ENCODE data around the gene NANOS3. TPM values are rescaled to one million over a fixed set of nuclear protein-coding genes. Genes with fewer than 3 reads are reported as not detected.

The NANOS3 gene
- total RNA-seq, 6 donors from 2014 or later, result 1.3 to 5.2 TPM; not detected in 4

DNA sequence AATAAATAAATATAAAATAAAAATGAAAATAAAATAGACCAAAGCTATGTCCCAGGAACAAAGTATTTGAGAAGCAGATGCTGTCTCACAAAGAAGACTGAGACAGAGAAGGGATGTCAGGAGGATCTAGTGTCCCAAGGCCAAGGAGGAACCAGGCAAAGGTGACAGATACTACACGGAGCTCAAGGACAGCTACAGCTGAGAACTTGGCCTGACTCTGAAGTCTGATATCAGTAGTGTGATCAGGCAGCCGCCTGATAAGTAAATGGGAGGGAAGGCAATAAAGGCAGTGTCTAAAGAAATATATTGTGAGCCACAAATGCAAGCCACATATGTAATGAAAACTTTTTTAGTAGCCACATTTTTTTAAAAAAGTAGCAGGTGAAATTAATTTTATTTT is 20.4 kb upstream of the NANOS3 start:
- no peak for TF ChIP-seq POLR2AphosphoS5 (IDR thresholded peaks at IDR 0.05)
- TF ChIP-seq POLR2A (IDR thresholded peaks at IDR 0.05), result no peak
- TF ChIP-seq, protein P1, sequence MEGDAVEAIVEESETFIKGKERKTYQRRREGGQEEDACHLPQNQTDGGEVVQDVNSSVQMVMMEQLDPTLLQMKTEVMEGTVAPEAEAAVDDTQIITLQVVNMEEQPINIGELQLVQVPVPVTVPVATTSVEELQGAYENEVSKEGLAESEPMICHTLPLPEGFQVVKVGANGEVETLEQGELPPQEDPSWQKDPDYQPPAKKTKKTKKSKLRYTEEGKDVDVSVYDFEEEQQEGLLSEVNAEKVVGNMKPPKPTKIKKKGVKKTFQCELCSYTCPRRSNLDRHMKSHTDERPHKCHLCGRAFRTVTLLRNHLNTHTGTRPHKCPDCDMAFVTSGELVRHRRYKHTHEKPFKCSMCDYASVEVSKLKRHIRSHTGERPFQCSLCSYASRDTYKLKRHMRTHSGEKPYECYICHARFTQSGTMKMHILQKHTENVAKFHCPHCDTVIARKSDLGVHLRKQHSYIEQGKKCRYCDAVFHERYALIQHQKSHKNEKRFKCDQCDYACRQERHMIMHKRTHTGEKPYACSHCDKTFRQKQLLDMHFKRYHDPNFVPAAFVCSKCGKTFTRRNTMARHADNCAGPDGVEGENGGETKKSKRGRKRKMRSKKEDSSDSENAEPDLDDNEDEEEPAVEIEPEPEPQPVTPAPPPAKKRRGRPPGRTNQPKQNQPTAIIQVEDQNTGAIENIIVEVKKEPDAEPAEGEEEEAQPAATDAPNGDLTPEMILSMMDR (IDR thresholded peaks at IDR 0.05), result no peak
- TF ChIP-seq EP300 (IDR thresholded peaks at IDR 0.05), result no peak
- no peak overlapping the region for H3K4me3 ChIP-seq
- WGBS, 2 donors, result 67 to 70% methylated on average over 2 of the region's 2 CpGs
- no peak for ATAC-seq (ENCODE audit: low FRiP score in 2 of 2)
- H3K36me3 ChIP-seq, result no peaks in the 10 kb centered on the region
- DNase-seq, result no peak
- H3K27me3 ChIP-seq, result no peaks in the 10 kb centered on the region
- H3K27ac ChIP-seq, result no peak overlapping the region
- H3K9me3 ChIP-seq, result no peaks in the 10 kb centered on the region
- peaks cover 4 to 22% (median 18%) of the 10 kb centered on the region in 4 donors for H3K4me1 ChIP-seq

DNA sequence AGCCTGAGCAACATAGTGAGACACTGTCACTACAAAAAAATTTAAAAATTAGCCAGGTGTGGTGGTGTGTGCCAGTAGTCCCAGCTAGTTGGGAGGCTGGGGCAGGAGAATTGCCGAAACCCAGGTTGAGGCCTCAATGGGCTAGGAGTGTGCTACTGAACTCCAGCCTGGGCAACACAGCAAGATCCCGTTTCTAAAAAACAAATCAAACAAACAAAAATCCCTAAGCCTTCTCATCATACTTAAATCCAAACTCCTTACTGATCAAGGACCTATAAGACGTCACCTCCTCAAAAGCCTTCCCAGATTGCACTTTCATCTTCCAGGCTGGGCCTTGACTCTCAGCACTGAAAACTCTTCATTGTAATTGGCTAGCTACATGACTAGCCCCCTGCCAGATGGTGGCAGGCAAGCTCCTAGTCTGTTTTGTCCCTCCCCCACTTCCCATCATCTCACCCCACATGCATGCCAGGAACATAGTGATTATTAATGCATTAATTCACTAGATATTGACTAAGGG is 17.5 kb upstream of the NANOS3 start:
- H3K36me3 ChIP-seq, result no peaks in the 10 kb centered on the region
- DNase-seq, result no peak
- H3K27me3 ChIP-seq, result no peaks in the 10 kb centered on the region
- TF ChIP-seq EP300 (IDR thresholded peaks at IDR 0.05) (no peak), POLR2A (IDR thresholded peaks at IDR 0.05) (no peak), POLR2AphosphoS5 (IDR thresholded peaks at IDR 0.05) (no peak)
- TF ChIP-seq, protein P1 (IDR thresholded peaks at IDR 0.05), result no peak
- peaks cover 9 to 32% (median 24%) of the 10 kb centered on the region in 4 donors for H3K4me1 ChIP-seq
- H3K4me3 ChIP-seq, result no peak overlapping the region
- H3K27ac ChIP-seq, result no peak overlapping the region
- no peaks in the 10 kb centered on the region for H3K9me3 ChIP-seq
- ATAC-seq (ENCODE audit: low FRiP score in 2 of 2), result no peak
- 97% methylated on average over 3 of the region's 3 CpGs for WGBS, 2 donors

DNA sequence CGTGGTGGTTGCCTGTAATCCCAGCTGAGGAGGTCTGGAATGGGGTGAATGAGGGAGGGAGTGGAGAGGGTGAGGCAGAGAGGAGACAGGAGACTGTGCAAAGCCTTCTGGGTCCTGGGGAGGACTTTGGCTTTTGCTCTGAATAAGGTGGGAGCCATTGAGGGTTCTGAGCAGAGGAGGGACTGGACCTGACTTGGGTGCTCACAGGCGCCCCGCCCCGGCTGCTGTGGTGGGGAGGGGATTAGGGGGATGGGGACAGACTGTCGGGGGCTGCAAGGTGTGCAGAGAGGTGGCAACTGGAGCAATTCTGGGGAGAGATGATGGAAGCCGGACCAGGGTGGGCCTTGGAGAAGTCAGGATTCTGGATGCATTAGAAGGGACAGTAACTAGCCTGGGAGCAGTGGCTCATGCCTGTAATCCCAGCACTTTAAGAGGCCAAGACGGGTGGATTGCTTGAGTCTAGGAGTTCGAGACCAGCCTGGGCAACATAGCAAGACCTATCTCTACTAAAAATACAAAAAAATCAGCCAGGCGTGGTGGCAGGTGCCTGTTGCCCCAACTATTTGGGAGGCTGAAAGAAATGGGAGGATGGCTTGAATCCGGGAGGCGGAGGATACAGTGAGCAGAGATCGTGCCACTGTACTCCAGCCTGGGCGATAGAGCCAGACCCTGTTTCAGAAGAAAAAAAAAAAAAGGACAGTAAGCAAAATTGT is 16.1 kb upstream of the NANOS3 start:
- DNase-seq (peak in 1 of 2 donors; percentile 81), ATAC-seq (ENCODE audit: low FRiP score in 2 of 2) (no peak)
- TF ChIP-seq, protein P1 (IDR thresholded peaks at IDR 0.05), result no peak
- no peak for TF ChIP-seq POLR2A (IDR thresholded peaks at IDR 0.05)
- TF ChIP-seq POLR2AphosphoS5 (IDR thresholded peaks at IDR 0.05), result no peak
- no peak for TF ChIP-seq EP300 (IDR thresholded peaks at IDR 0.05)
- peak overlapping the region in 3 of 4 donors; percentile 43 to 57 (median 44) for H3K4me3 ChIP-seq
- H3K4me1 ChIP-seq, result peaks cover 14 to 45% (median 32%) of the 10 kb centered on the region in 4 donors
- WGBS, 2 donors, result 81% methylated on average over 13 of the region's 13 CpGs
- H3K27me3 ChIP-seq, result peaks cover 0 to 10% (median 2%) of the 10 kb centered on the region in 4 donors
- H3K9me3 ChIP-seq, result no peaks in the 10 kb centered on the region
- H3K36me3 ChIP-seq, result no peaks in the 10 kb centered on the region
- H3K27ac ChIP-seq, result peak overlapping the region; percentile 93 to 96 (median 94)

DNA sequence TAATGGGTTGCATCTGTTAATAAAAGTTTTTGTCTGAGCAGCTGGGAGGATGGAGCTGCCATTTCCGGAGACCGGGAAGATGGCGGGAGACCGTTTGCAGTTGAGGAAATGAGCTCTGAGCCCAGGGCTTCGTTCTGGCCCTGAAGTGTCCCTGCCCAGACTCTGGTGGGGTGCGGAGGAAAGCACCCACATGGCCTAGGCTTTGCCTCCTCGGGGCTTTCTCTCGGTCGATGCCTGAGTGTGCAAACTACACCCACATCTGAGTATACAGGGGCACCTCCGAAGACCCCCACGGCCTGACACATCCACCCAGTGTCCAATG is 15.6 kb upstream of the NANOS3 start:
- peaks cover 0 to 13% (median 4%) of the 10 kb centered on the region in 4 donors for H3K27me3 ChIP-seq
- peak overlapping the region; percentile 19 to 57 (median 44) for H3K4me3 ChIP-seq
- H3K36me3 ChIP-seq, result no peaks in the 10 kb centered on the region
- WGBS, 2 donors, result 12 to 43% methylated on average over 5 to 11 of the region's 11 CpGs
- no peak for DNase-seq
- peak; percentile 1 for ATAC-seq (ENCODE audit: low FRiP score in 2 of 2)
- no peaks in the 10 kb centered on the region for H3K9me3 ChIP-seq
- peaks cover 20 to 50% (median 38%) of the 10 kb centered on the region in 4 donors for H3K4me1 ChIP-seq
- H3K27ac ChIP-seq, result peak overlapping the region; percentile 93 to 96 (median 94)
- TF ChIP-seq POLR2AphosphoS5 (IDR thresholded peaks at IDR 0.05), result no peak
- TF ChIP-seq POLR2A (IDR thresholded peaks at IDR 0.05), result peak in 1 of 4 donors; percentile 11

DNA sequence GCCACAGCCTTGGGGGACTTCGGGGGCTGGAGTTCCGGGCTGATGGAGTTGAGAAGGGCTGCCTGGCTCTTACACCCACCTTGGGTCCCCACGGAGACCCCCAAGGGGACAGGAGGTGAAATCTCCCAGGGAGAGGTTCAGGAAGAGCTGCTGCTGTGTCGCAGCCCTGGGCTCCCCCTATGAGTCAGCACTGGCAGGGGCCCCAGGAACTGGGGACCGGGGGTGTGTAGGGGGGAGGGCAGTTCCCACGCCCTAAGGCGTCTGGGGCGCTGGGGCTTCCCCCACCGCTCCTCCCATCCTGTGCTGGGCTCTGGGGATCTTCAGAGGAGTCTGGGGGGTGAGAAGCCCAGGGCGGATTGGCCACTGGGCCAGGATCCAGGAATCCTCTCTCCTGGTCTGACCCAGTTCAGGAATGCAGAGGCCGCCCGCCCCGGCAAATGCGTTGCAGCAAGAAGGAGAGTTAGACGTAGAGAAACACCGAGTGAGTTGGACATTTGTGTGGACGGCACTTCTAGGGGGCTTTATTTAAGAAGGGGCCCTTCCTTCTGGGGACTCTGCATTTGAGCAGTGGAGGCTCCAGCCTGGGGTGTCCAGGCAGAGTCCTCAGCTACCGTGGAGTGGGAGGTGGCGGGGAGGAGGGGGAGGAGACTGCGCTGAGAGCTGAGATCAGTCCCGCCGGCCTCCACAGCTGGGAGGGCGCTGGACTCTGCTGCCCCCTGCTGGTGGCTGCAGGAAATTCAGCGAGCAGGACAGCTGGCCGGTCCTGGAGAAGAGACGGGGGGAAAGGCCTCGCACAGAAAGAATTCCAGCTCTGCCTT is 15.0 kb upstream of the NANOS3 start:
- ATAC-seq (ENCODE audit: low FRiP score in 2 of 2) (peak; percentile 94 to 97), DNase-seq (peak; percentile 96)
- Histone ChIP-seq H3K4me1 (peaks cover 22 to 52% (median 39%) of the 10 kb centered on the region in 4 donors), H3K9me3 (no peaks in the 10 kb centered on the region), H3K27ac (peak overlapping the region; percentile 93 to 96 (median 94)), H3K4me3 (peak overlapping the region; percentile 19 to 57 (median 44)), H3K36me3 (no peaks in the 10 kb centered on the region), H3K27me3 (peaks cover 0 to 13% (median 4%) of the 10 kb centered on the region in 4 donors)
- TF ChIP-seq, protein P1 (IDR thresholded peaks at IDR 0.05), result peak; percentile 97 to 99 (median 99)
- TF ChIP-seq POLR2A (IDR thresholded peaks at IDR 0.05) (peak in 3 of 4 donors; percentile 28 to 73 (median 49)), EP300 (IDR thresholded peaks at IDR 0.05) (peak in 2 of 4 donors; percentile 63 to 83), POLR2AphosphoS5 (IDR thresholded peaks at IDR 0.05) (peak; percentile 67 to 72)
- WGBS, 2 donors, result 0% methylated on average over 16 to 27 of the region's 27 CpGs

Data from upper lobe of left lung (tissue), 6 donors.